Natural killer cell (primary cell): Measurements from ENCODE around the gene C12orf56. TPM values are rescaled to one million over a fixed set of nuclear protein-coding genes. Genes with fewer than 3 reads are reported as not detected.

Experiments
- ATAC-seq, 3 donors: fragments of 150-1000 bp in 2 of 3; fragments of 200-7000 bp in 1 of 3; cut with Tn5 transposase; 1 replicate in 1 of 3; 2 replicates in 2 of 3; pipeline ENCODE4 v1.10.0; 2021; ENCODE audit warnings: mild to moderate bottlenecking in 2 of 3, moderate library complexity in 2 of 3
- DNase-seq, 2 donors: peaks; one replicate each; pipeline versions ENCODE4 v3.0.0 to v3.0.0-alpha.2; 2013 to 2021; ENCODE audit warnings: mixed read lengths in 1 of 2
- H3K27ac ChIP-seq: one replicate; pipeline ENCODE4 v1.5.1; 2013; ENCODE audit warnings: mild to moderate bottlenecking, low read length
- H3K27me3 ChIP-seq: one replicate; pipeline ENCODE4 v1.6.1; 2013; ENCODE audit warnings: low read length; ENCODE audit not compliant: control insufficient read depth, insufficient read depth
- H3K36me3 ChIP-seq: one replicate; pipeline ENCODE4 v1.6.1; 2013; ENCODE audit warnings: low read length; ENCODE audit not compliant: control insufficient read depth, insufficient read depth
- H3K4me1 ChIP-seq: one replicate; pipeline ENCODE4 v1.6.1; 2013; ENCODE audit warnings: low read length; ENCODE audit not compliant: control insufficient read depth, insufficient read depth
- H3K4me3 ChIP-seq: one replicate; pipeline ENCODE4 v1.5.1; 2013; ENCODE audit warnings: low read length
- H3K9me3 ChIP-seq: one replicate; pipeline ENCODE4 v1.6.1; 2013; ENCODE audit warnings: low read length; ENCODE audit not compliant: control insufficient read depth, insufficient read depth
- H3K27ac Mint-ChIP-seq, 2 donors: one replicate each; pipeline ENCODE4 v1.8.0; 2022; ENCODE audit warnings: mild to moderate bottlenecking in 2 of 2, mixed read lengths in 2 of 2, moderate library complexity in 1 of 2
- H3K27me3 Mint-ChIP-seq, 2 donors: one replicate each; pipeline ENCODE4 v1.8.0; 2022; ENCODE audit warnings: low read depth in 2 of 2, mixed read lengths in 2 of 2
- H3K36me3 Mint-ChIP-seq: one replicate; pipeline ENCODE4 v1.8.0; 2022; ENCODE audit warnings: mixed read lengths
- H3K4me1 Mint-ChIP-seq, 2 donors: one replicate each; pipeline ENCODE4 v1.8.0; 2022; ENCODE audit warnings: mixed read lengths in 2 of 2
- H3K4me3 Mint-ChIP-seq: one replicate; pipeline ENCODE4 v1.8.0; 2022; ENCODE audit warnings: mild to moderate bottlenecking, moderate library complexity, mixed read lengths
- H3K9me3 Mint-ChIP-seq, 2 donors: one replicate each; pipeline ENCODE4 v1.8.0; 2022; ENCODE audit warnings: mixed read lengths in 2 of 2
- CTCF ChIP-seq: fragments of 200-600 bp; IDR thresholded peaks from one replicate; pipeline ENCODE4 v1.8.0; 2022; ENCODE audit warnings: antibody characterized with exemption
- WGBS: methylation state at CpG from one replicate; pipeline ENCODE4 v1.1.7; 2013; ENCODE audit warnings: missing lambda C conversion rate; ENCODE audit not compliant: insufficient coverage; 5-methylcytosine and 5-hydroxymethylcytosine counted together
- intact Hi-C: fragments of 100-400 bp; cut with micrococcal nuclease; formaldehyde crosslinking; loops from one replicate; pipeline ENCODE4 v1.14.2; 2022
- total RNA-seq, 4 donors: library from RNA; stranded (reverse); fragments of 120-200 nt in 1 of 4; gene quantifications; one replicate each; pipeline versions ENCODE4 v1.2.3 to v1.2.4, GENCODE V29; 2013 to 2022

The C12orf56 gene
- total RNA-seq, 3 donors from 2014 or later (not counting 1 experiment from before 2014, with no cell fraction given): not detected

GRCh38 chr12:64402181-64402580 lies 11.6 kb upstream of the C12orf56 start:
- no peak for TF ChIP-seq CTCF
- H3K36me3 ChIP-seq: no peaks in the 10 kb centered on the region
- ATAC-seq (no peak), DNase-seq (no peak)
- no peaks in the 10 kb centered on the region for H3K9me3 ChIP-seq
- peaks cover 18% of the 10 kb centered on the region for H3K4me1 ChIP-seq
- no peaks in the 10 kb centered on the region for H3K36me3 Mint-ChIP-seq
- peaks cover 8 to 10% of the 10 kb centered on the region in 2 donors for H3K27me3 Mint-ChIP-seq
- 94% methylated on average over 4 of the region's 5 CpGs for WGBS
- intact Hi-C loops: loop anchor here (10.0 kb wide), 1 partner anchor 763 kb away; the partner anchor contains the start of gene LEMD3
- H3K4me3 ChIP-seq: no peak overlapping the region
- H3K27ac ChIP-seq: no peak overlapping the region
- H3K9me3 Mint-ChIP-seq: no peaks in the 10 kb centered on the region
- H3K27ac Mint-ChIP-seq: no peak overlapping the region
- H3K27me3 ChIP-seq: no peaks in the 10 kb centered on the region
- peaks cover 8 to 15% of the 10 kb centered on the region in 2 donors for H3K4me1 Mint-ChIP-seq
- no peak overlapping the region for H3K4me3 Mint-ChIP-seq

GRCh38 chr12:64400041-64400440 lies 9.5 kb upstream of the C12orf56 start:
- Histone ChIP-seq H3K4me3 (no peak overlapping the region), H3K4me1 (peaks cover 9% of the 10 kb centered on the region), H3K27ac (no peak overlapping the region), H3K9me3 (no peaks in the 10 kb centered on the region), H3K36me3 (no peaks in the 10 kb centered on the region), H3K27me3 (no peaks in the 10 kb centered on the region)
- DNase-seq (peak in 1 of 2 donors; percentile 57), ATAC-seq (no peak)
- 73% methylated on average over 4 of the region's 4 CpGs for WGBS
- intact Hi-C loops: loop anchor here (10.0 kb wide), 1 partner anchor 765 kb away; the partner anchor contains the start of gene LEMD3
- H3K27ac Mint-ChIP-seq: peak overlapping the region in 1 of 2 donors; percentile 2
- H3K4me1 Mint-ChIP-seq: peaks cover 0 to 10% of the 10 kb centered on the region in 2 donors
- peaks cover 8 to 10% of the 10 kb centered on the region in 2 donors for H3K27me3 Mint-ChIP-seq
- TF ChIP-seq CTCF: no peak
- no peak overlapping the region for H3K4me3 Mint-ChIP-seq
- H3K36me3 Mint-ChIP-seq: no peaks in the 10 kb centered on the region
- H3K9me3 Mint-ChIP-seq: no peaks in the 10 kb centered on the region

GRCh38 chr12:64395739-64396138 lies 5.2 kb upstream of the C12orf56 start:
- no peaks in the 10 kb centered on the region for H3K9me3 ChIP-seq
- H3K4me3 Mint-ChIP-seq: no peak overlapping the region
- H3K27me3 ChIP-seq: peaks cover 2% of the 10 kb centered on the region
- H3K27me3 Mint-ChIP-seq: peaks cover 10 to 18% of the 10 kb centered on the region in 2 donors
- DNase-seq: no peak
- no peak for ATAC-seq
- intact Hi-C loops: no loop called here
- H3K9me3 Mint-ChIP-seq: no peaks in the 10 kb centered on the region
- peaks cover under 1% of the 10 kb centered on the region for H3K4me1 ChIP-seq
- peaks cover 0 to 6% of the 10 kb centered on the region in 2 donors for H3K4me1 Mint-ChIP-seq
- H3K36me3 ChIP-seq: no peaks in the 10 kb centered on the region
- no peak overlapping the region for H3K27ac Mint-ChIP-seq
- no peak for TF ChIP-seq CTCF
- H3K36me3 Mint-ChIP-seq: no peaks in the 10 kb centered on the region
- no peak overlapping the region for H3K4me3 ChIP-seq
- H3K27ac ChIP-seq: no peak overlapping the region
- 95% methylated on average over 2 of the region's 2 CpGs for WGBS

GRCh38 chr12:64392221-64392620 lies 1.7 kb upstream of the C12orf56 start:
- no peak overlapping the region for H3K4me3 Mint-ChIP-seq
- no peak overlapping the region for H3K27ac Mint-ChIP-seq
- Histone ChIP-seq H3K9me3 (no peaks in the 10 kb centered on the region), H3K36me3 (no peaks in the 10 kb centered on the region), H3K4me3 (no peak overlapping the region), H3K27me3 (peaks cover 6% of the 10 kb centered on the region), H3K27ac (no peak overlapping the region), H3K4me1 (peaks cover 9% of the 10 kb centered on the region)
- ATAC-seq (no peak), DNase-seq (peak in 1 of 2 donors; percentile 60)
- no peaks in the 10 kb centered on the region for H3K9me3 Mint-ChIP-seq
- peaks cover 0 to 4% of the 10 kb centered on the region in 2 donors for H3K4me1 Mint-ChIP-seq
- intact Hi-C loops: no loop called here
- no peak for TF ChIP-seq CTCF
- peaks cover 0 to 15% of the 10 kb centered on the region in 2 donors for H3K27me3 Mint-ChIP-seq
- WGBS: 68% methylated on average over 3 of the region's 3 CpGs
- no peaks in the 10 kb centered on the region for H3K36me3 Mint-ChIP-seq
